CD14-positive monocyte (primary cell): ENCODE measurements around the gene VILL. TPM values are rescaled to one million over a fixed set of nuclear protein-coding genes. Genes with fewer than 3 reads are reported as not detected.

Source experiments
- DNase-seq, 3 donors: peaks; one replicate each; pipeline ENCODE4 v3.0.0-alpha.2; 2011 to 2022
- H2AFZ ChIP-seq: 2 replicates; pipeline ENCODE4 v1.6.0; 2012; ENCODE audit warnings: mild to moderate bottlenecking, low read depth, low read length, inconsistent platforms; ENCODE audit not compliant: insufficient read depth, poor library complexity, severe bottlenecking
- H3K27ac ChIP-seq, 2 donors: 1 replicate in 1 of 2; 2 replicates in 1 of 2; pipeline ENCODE4 v1.5.1; 2012 to 2013; ENCODE audit warnings: low read length in 2 of 2, control low read depth in 1 of 2, inconsistent platforms in 1 of 2, low read depth in 1 of 2, mild to moderate bottlenecking in 1 of 2
- H3K27me3 ChIP-seq, 2 donors: one replicate each; pipeline versions ENCODE4 v1.6.0 to v1.6.1; 2011 to 2013; ENCODE audit warnings: low read length in 2 of 2; ENCODE audit not compliant: control insufficient read depth in 2 of 2, insufficient read depth in 2 of 2
- H3K36me3 ChIP-seq, 2 donors: replicated peaks in 1 of 2; 1 replicate in 1 of 2; 2 replicates in 1 of 2; pipeline versions ENCODE4 v1.5.1 to v1.6.1; 2012 to 2013; ENCODE audit warnings: low read length in 2 of 2, control low read depth in 1 of 2, inconsistent platforms in 1 of 2, mild to moderate bottlenecking in 1 of 2; ENCODE audit not compliant: insufficient read depth in 2 of 2, control insufficient read depth in 1 of 2
- H3K4me1 ChIP-seq, 2 donors: 1 replicate in 1 of 2; 2 replicates in 1 of 2; pipeline versions ENCODE4 v1.5.1 to v1.6.1; 2012 to 2013; ENCODE audit warnings: low read length in 2 of 2, control low read depth in 1 of 2, inconsistent platforms in 1 of 2, mild to moderate bottlenecking in 1 of 2, moderate library complexity in 1 of 2; ENCODE audit not compliant: insufficient read depth in 2 of 2, control insufficient read depth in 1 of 2
- H3K4me2 ChIP-seq: replicated peaks from 2 replicates; pipeline ENCODE3; 2012; ENCODE audit warnings: low read length, moderate library complexity, mild to moderate bottlenecking; ENCODE audit not compliant: poor library complexity, severe bottlenecking; ENCODE audit errors: extremely low read depth
- H3K4me3 ChIP-seq, 3 experiments: fragments of 200-600 bp in 1 of 3; sonication (generic) in 1 of 3; replicated peaks in 1 of 3; 1 replicate in 2 of 3; 2 replicates in 1 of 3; pipeline ENCODE4 v1.5.1; 2011 to 2013; ENCODE audit warnings: low read length in 3 of 3, mild to moderate bottlenecking in 3 of 3, control low read depth in 2 of 3, low read depth in 2 of 3, inconsistent platforms in 1 of 3, moderate library complexity in 1 of 3
- H3K79me2 ChIP-seq: 2 replicates; pipeline ENCODE4 v1.6.0; 2012; ENCODE audit warnings: mild to moderate bottlenecking, control low read depth, inconsistent platforms, low read length, moderate library complexity; ENCODE audit not compliant: insufficient read depth
- H3K9ac ChIP-seq: 2 replicates; pipeline ENCODE4 v1.6.0; 2017; ENCODE audit warnings: low read length, mild to moderate bottlenecking; ENCODE audit not compliant: insufficient read depth, poor library complexity, severe bottlenecking
- H3K9me3 ChIP-seq, 2 donors: replicated peaks in 1 of 2; 1 replicate in 1 of 2; 2 replicates in 1 of 2; pipeline versions ENCODE4 v1.5.1 to v1.6.1; 2012 to 2013; ENCODE audit warnings: low read length in 2 of 2, control low read depth in 1 of 2; ENCODE audit not compliant: control insufficient read depth in 1 of 2, insufficient read depth in 1 of 2
- H4K20me1 ChIP-seq: 2 replicates; pipeline ENCODE4 v1.6.0; 2012; ENCODE audit warnings: mild to moderate bottlenecking, low read length, control low read depth, moderate library complexity; ENCODE audit not compliant: insufficient read depth
- H3K27ac Mint-ChIP-seq, 7 donors: one replicate each; pipeline ENCODE4 v1.8.0; 2020; ENCODE audit warnings: mild to moderate bottlenecking in 7 of 7, mixed read lengths in 7 of 7, moderate library complexity in 6 of 7, inconsistent platforms in 2 of 7
- H3K27me3 Mint-ChIP-seq, 3 donors: one replicate each; pipeline ENCODE4 v1.8.0; 2021 to 2022; ENCODE audit warnings: low read depth in 3 of 3, mild to moderate bottlenecking in 3 of 3, mixed read lengths in 3 of 3, moderate library complexity in 3 of 3, inconsistent platforms in 1 of 3
- H3K36me3 Mint-ChIP-seq, 2 donors: one replicate each; pipeline ENCODE4 v1.8.0; 2020; ENCODE audit warnings: mixed read lengths in 2 of 2, inconsistent platforms in 1 of 2, mild to moderate bottlenecking in 1 of 2
- H3K4me1 Mint-ChIP-seq: one replicate; pipeline ENCODE4 v1.8.0; 2020; ENCODE audit warnings: mild to moderate bottlenecking, mixed read lengths
- H3K4me3 Mint-ChIP-seq, 2 donors: one replicate each; pipeline ENCODE4 v1.8.0; 2020; ENCODE audit warnings: mild to moderate bottlenecking in 2 of 2, mixed read lengths in 2 of 2, moderate library complexity in 1 of 2
- H3K9me3 Mint-ChIP-seq, 7 donors: one replicate each; pipeline ENCODE4 v1.8.0; 2020 to 2022; ENCODE audit warnings: mixed read lengths in 7 of 7, mild to moderate bottlenecking in 6 of 7, moderate library complexity in 6 of 7, inconsistent platforms in 2 of 7
- CTCF ChIP-seq: fragments of 200-600 bp; IDR thresholded peaks from one replicate; pipeline ENCODE4 v1.8.0; 2022; ENCODE audit warnings: antibody characterized with exemption, mild to moderate bottlenecking
- WGBS: methylation state at CpG from one replicate; pipeline ENCODE4 v1.1.5; 2013; ENCODE audit warnings: missing lambda C conversion rate; ENCODE audit not compliant: insufficient coverage; 5-methylcytosine and 5-hydroxymethylcytosine counted together
- intact Hi-C, 2 donors: fragments of 100-400 bp; cut with micrococcal nuclease; formaldehyde crosslinking; loops; one replicate each; pipeline versions ENCODE4 v1.15.0 to v1.15.1; 2023
- polyA plus RNA-seq, 3 donors: library from polyadenylated mRNA; depleted of rRNA in 1 of 3; unstranded in 2 of 3; stranded (reverse) in 1 of 3; fragments of 300-500 nt in 2 of 3; fragments of >200 nt in 1 of 3; fragmentation: Illumina TruSeq in 2 of 3; gene quantifications; 1 replicate in 2 of 3; 2 replicates in 1 of 3; pipeline ENCODE4 v1.2.3, GENCODE V29; 2012 to 2021

Gene VILL
- polyA plus RNA-seq, 3 donors, result 4.4 to 29.1 (median 7.4) TPM

DNA sequence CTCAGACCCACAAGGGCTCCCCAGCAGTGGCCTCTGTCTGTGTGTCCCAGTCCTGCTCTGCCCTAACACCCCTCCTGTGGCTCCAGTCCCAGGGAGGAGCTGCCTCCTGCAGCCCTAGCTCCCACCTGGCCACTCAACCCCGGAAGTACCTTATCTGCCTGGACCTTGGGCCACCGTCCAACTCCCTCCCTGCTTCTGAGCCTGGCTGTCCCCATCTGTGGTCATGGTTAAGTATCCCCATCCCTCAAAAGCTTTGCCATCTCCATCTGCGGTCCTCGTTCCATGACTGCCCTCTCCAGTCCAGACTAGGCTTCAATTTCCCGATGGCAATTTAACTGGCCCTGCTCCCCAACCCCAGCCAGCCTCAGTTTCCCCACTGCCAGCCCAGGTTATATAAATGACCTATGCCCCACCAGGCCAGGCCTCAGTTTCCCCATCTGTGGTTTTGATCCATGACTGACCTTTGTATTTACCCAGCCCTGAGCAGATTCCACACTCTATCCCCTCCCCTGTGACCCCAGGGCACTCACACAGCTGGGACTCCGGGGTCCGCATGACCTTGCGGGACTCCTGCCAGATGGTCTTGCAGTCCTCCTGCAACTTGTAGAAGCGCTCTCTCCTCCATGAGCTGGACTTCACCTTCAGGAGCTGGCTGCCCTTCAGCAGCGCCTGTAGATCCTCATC lies 29.2 kb downstream of the VILL start:
- Histone ChIP-seq H4K20me1 (no peaks in the 10 kb centered on the region), H3K4me2 (no peak overlapping the region), H2AFZ (no peak overlapping the region), H3K4me3 (no peak overlapping the region), H3K79me2 (no peaks in the 10 kb centered on the region), H3K36me3 (peaks cover 10 to 17% of the 10 kb centered on the region in 2 donors), H3K27ac (no peak overlapping the region), H3K9ac (no peak overlapping the region), H3K4me1 (peaks cover 11 to 13% of the 10 kb centered on the region in 2 donors), H3K27me3 (no peaks in the 10 kb centered on the region), H3K9me3 (peaks cover 0 to 5% of the 10 kb centered on the region in 2 donors)
- intact Hi-C loops, result no loop called here
- Mint-ChIP-seq H3K36me3 (peaks cover 30 to 40% of the 10 kb centered on the region in 2 donors), H3K27ac (no peak overlapping the region), H3K27me3 (peaks cover 0 to 3% (median 0%) of the 10 kb centered on the region in 3 donors), H3K9me3 (peaks cover 6 to 9% (median 8%) of the 10 kb centered on the region in 7 donors), H3K4me3 (no peak overlapping the region), H3K4me1 (peaks cover 19% of the 10 kb centered on the region)
- DNase-seq, result no peak
- TF ChIP-seq CTCF, result no peak
- WGBS, result 98% methylated on average over 10 of the region's 10 CpGs

GRCh38 chr3:38020342-38020726 lies 29.7 kb downstream of the VILL start:
- Histone ChIP-seq H3K27me3 (no peaks in the 10 kb centered on the region), H3K4me1 (peaks cover 13 to 15% of the 10 kb centered on the region in 2 donors), H3K9ac (no peak overlapping the region), H3K9me3 (peaks cover 0 to 5% of the 10 kb centered on the region in 2 donors), H3K36me3 (peaks cover 10 to 14% of the 10 kb centered on the region in 2 donors), H3K79me2 (no peaks in the 10 kb centered on the region), H3K4me2 (no peak overlapping the region), H3K27ac (no peak overlapping the region), H3K4me3 (no peak overlapping the region), H4K20me1 (no peaks in the 10 kb centered on the region), H2AFZ (no peak overlapping the region)
- intact Hi-C loops, result no loop called here
- peaks cover 0 to 4% (median 0%) of the 10 kb centered on the region in 3 donors for H3K27me3 Mint-ChIP-seq
- no peak for DNase-seq
- H3K4me1 Mint-ChIP-seq, result peaks cover 15% of the 10 kb centered on the region
- no peak for TF ChIP-seq CTCF
- peaks cover 25 to 35% of the 10 kb centered on the region in 2 donors for H3K36me3 Mint-ChIP-seq
- H3K4me3 Mint-ChIP-seq, result no peak overlapping the region
- 91% methylated on average over 1 of the region's 3 CpGs for WGBS
- peaks cover 6 to 9% (median 8%) of the 10 kb centered on the region in 7 donors for H3K9me3 Mint-ChIP-seq
- H3K27ac Mint-ChIP-seq, result no peak overlapping the region
